Activated effector memory CD4-positive, alpha-beta T cell treated with Interleukin-2 at 50 U/mL for 16 hours (primary cell): ENCODE measurements around the gene TTC33.
"Not testable (repeated sequence)": the region's sequence is repeated elsewhere in the genome, so short reads cannot be mapped to it uniquely, and the experiment has no call there.

Experiments
- DNase-seq: peaks from one replicate; pipeline ENCODE4 v3.0.0-alpha.2; 2020

The TTC33 gene

DNA sequence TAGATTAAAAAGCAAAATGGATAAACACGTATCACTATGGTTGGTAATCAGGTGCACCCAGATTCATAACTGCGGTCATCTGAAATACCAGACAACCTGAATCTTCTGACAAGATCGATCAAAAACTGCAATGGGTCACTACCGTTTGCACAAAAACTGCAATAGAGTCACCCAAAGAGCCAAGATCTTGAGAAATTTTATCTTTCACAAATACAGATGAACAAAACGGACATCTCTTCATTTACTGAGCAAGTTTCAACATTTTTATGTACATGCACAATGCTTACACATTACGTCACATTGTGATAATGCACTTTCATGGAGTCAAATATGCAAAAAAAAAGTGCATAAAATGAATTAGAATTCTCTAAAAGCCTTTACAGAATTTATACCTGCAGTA lies 23.8 kb upstream of the TTC33 start:
- DNase-seq, result no peak

DNA sequence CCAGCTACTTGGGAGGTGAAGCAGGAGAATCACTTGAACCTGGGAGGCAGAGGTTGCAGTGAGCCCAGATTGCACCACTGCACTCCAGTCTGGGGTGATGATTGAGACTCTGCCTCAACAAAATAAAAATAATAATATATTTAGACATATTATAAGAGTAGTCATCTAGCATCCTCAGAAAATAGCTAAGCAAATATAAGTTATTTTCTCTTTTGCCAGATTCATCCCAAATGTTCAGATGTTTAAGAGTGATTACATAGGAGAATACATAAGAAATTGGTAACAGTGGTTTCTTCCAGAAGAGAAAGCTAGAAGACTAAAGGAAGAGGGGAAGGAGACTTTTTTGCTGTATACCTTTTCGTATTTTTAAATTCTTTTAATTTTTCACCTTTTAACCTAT lies 22.4 kb upstream of the TTC33 start:
- DNase-seq, result no peak

DNA sequence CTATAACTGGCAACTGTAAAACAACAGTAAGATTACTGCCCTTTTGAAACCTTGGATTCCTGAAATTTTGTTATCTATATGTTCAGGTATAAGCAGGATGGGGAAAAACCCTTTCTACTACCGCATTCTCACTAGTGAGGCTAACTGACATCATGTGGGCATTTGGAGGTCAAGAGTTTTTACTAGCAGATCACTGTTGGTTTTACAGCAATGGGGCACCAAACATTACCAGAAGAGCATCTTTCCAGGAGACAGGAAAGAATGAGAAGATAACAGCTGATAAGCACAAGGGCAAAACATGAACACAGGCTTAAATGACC lies 20.9 kb upstream of the TTC33 start:
- DNase-seq, result no peak

DNA sequence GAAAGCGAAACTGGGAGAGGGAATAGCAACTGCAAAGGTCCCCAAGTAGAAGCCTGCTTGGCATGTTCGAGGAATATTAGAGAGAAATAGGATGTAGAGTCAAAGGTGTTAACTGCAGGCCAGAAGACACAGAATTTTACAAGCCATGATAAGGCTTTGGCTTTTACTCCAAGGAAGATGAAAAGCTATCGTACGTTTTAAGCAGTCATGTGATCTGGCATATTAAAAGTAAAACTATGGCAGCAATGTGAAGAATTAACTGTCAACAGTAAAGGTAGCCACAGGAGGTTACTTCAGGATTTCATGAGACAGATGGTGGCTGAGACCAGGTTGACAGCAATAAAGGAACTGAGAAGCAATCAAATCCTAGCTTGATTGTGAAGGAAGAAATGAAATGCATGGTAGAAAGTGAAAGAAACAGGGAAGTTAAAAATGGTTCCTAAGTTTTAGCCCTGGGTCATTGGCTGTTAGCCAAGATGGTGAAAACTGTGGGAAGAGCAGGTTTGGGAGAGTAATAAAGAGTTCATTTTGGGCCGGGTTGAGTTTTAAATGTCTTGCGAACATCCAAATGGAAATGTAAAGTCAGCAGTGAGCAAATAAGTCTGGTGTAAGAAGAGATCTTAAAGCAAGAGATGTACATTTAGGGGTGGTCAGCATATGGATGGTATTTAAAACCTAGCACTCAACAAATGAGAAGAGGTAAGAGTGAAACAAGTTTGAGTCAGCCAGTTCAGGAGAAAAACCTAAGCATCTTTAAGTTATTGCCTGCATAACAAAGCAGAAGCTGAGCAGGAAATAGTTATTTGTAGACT lies 20.3 kb upstream of the TTC33 start:
- no peak for DNase-seq

DNA sequence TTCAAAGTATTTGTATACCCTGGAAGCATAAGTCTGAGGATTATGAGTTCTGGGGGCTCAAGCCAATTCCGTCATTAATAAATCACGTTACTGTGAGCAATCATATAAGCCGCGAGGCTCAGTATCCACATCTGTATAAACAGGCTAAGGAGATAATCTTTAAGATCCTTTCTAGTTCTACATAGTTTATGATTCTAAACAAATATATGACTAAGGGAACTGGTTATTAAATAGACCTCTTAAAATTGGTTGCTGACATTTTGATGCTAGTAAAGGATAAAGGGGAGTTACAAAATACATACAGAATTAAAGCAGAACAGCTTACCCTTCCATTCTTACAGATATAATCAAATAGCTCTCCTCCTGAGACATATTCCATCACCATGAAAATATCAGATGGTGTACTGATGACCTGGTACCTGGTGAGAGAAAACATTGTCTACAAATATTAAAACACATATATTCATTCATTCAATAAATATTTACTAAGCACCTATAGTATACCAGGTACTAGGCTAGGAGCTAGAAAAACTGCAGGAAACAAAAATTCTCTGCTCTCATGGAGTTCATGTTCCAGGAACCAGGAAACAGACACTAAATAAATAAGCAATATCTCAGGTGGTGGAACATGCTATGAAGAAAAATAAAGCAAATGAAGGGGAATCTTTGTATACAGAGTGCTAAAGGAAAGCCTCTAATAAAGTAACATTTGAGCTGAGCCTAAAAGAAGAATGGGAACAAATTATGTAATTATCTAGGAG lies 19.5 kb upstream of the TTC33 start:
- DNase-seq, result no peak

DNA sequence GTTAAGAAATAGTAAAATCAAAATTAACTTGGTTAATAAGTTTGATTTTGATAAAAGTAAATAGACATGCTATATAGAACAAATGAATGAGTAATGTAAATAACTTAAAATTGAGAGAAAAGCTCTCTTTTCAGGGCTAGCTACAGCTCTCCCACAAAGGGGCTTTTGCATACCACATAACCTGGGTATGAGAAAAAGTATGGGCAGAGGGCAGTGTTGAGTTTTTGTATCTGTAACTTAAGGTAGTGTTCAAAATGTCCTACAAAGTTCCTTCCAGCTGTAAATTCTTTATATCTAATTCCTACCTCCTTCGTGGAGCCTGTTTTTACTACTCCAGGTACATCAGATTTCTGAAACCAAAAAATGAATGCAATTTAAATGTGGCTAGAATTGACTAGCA lies 18.9 kb upstream of the TTC33 start:
- no peak for DNase-seq

DNA sequence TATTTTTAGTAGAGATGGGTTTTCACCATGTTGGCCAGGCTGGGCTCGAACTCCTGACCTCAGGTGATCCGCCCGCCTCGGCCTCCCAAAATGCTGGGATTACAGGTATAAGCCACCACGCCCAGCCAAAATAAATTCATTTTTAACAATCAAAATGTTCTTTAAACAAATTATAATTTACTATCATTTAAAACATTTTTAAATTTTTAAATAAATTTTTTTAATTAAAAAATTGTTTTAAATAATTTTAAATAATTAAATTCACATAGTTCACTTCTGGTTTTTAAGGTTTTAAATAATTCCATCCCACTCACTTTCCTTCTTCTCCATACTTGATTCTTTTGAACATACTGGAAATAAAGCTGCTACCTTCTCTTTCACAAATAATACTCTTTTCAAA lies 15.0 kb upstream of the TTC33 start:
- DNase-seq, result no peak

DNA sequence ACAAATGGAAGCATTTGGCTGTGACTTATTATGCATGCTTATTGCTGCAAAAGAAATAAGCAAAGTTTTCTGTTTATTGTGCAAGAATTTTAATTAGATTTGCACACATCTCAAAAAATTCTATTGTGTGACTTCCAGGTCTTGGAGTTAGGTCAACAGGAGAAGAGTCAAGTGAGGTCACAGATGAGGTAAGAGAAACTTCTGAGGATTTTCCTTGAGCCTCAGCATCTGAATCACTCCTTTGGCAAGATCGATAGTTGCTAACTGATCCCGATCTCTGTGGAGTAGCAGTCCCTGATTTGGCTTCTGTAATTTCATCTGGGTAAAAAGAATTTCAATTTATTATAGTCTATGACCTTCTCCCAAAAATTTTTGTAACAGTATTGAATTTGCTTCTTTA lies 6.9 kb upstream of the TTC33 start:
- DNase-seq, result no peak

DNA sequence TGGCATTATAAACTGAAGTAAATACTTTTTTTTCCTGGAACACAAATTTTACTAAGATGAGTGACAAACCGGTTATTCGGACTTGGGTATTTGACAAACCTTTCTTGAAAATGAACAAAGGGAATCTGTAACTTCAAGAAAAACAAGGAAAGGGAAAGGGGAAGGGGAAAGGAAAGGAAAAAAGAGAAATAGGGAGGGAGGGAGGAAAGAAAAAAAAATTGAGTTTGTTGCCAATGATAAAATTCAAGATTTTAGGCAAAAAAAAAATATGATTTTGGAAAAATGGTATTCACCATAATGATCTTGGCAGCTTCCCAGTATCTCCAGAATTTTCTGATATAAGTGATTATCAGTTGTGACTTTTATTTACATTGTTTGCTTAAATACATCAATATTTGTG lies 1.6 kb upstream of the TTC33 start:
- DNase-seq, result no peak

DNA sequence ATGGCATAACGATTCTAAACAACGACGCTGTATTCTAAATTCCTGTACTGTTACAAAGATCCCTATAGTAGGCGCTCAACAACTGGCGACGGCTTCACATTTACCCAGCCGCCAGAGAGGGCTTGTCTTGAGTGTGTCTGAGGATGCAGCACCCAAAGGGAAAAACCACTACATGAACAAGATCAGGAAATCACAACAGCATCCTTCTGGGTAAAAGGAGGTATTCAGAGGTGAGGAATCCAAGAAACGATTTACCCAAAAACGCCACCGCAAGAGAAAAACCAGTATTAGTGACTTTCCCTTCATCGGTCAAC lies 711 bp downstream of the TTC33 start:
- peak; percentile 43 for DNase-seq

DNA sequence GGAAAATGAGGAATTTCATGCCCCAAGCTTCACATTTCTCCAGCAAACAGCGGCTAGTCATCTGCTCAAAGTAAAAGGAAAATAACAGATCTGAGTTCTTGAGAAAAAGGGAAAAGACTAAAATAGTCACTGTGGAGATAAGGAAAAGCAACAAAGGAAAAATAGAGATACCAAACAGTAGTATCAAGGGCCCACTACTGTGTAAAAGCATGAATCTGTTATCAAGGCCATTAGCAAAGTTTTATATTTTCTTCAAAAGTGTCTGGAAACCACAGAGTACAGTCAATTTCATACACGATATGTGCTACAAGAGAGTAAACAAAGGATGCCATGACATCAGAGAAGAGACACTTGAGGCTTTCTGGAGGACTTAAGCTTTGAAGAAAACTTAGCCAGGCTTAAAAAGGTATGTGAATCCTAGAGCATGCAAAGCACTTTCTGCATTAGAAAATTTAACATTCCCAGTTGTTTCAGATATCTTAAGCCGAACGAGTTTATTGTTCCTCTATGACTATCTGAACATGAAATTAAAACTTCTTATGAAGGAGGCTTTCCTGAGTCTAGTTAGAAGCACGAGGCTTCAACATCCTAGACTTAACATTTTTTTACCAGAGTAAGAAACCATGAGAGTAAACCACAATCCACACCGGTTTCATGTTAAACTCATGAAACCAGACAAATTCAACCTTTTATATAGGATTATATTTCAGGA lies 1.2 kb downstream of the TTC33 start:
- no peak for DNase-seq

DNA sequence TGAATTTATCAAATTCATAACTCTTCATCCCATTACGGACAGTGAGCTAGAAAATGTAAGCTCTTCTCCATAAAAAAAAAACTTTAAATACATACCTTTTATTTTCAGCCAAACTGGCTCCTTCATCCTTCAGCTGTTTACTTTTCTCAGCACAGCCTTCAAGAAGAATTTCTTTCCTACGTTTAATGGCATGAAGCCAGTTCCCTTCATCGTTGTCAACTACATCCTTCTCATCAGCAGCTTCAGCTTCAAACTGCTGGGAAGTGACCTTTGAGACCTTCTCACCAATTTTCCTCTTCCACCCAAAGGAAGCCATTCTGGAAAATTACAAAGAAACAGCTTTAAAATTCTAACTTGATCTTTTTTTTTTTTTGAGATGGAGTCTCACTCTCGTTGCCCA lies 9.1 kb downstream of the TTC33 start:
- no peak for DNase-seq

DNA sequence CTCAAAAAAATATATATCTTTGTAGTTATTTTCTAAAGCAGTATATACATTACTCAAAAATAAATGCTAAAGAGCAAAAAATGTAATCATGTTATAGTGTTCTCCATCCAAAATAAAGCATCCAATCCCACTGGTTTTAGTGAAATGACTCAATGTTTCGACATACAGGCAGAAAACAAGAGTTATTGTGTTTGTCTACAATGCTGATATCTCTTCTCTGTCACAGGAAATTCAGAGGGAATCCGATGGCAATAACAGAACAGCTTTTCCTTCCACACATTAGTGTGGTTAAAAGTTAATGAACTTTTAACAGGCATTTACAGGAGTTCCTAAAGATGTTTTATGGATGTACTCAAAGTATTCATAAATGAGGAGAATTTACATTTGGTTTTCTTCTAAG lies 12.0 kb downstream of the TTC33 start:
- no peak for DNase-seq

DNA sequence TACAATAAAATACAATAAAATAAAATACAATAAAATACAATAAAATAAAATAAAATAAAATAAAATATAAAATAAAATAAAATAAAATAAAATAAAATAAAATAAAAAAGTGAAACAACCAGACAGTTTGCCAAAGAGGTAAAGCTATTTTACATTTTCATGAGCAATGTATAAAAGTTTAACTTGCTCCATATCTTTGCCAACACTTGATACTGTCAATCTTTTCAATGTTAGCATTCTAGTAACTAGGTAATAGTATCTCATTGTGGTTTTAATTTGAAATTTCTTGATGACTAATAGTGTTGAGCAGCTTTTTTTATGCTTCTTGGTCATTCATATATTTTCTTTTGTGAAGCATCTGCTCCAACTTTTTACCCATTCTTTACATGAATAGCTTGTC lies 17.3 kb downstream of the TTC33 start:
- no peak for DNase-seq

DNA sequence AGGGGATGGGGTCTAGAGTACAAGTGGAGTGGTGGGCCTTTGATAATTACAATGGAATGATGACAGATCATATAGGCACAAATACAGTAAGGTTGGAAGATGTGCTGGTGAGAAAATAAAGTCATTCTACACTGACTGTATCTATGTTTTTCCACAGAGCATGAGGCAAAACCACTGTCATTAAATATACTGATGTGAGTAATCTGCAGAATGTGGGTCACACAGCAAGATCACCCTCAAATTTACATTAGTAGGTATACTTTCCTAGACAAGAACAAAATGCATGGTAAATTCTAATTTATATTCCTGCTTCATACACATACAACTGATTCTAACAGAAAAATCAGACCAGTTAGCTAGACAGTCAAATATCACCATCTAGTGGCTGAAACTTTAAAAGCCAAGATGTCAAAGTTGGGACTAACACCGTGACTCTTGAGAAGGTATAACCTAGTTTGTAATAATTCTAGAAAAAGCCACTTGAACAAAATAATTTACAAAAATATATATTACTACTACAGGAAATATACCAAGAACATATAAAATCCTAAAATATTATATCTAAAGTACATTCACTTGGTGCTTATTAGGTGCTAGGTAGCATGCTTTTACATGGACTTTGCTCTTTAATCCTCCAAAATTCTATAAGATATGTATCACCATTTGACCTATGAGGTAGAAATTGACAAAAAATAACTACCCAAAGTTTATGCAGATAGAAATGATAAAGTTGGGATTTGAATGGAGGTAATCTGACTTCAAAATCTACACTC lies 19.5 kb downstream of the TTC33 start:
- DNase-seq, result no peak

DNA sequence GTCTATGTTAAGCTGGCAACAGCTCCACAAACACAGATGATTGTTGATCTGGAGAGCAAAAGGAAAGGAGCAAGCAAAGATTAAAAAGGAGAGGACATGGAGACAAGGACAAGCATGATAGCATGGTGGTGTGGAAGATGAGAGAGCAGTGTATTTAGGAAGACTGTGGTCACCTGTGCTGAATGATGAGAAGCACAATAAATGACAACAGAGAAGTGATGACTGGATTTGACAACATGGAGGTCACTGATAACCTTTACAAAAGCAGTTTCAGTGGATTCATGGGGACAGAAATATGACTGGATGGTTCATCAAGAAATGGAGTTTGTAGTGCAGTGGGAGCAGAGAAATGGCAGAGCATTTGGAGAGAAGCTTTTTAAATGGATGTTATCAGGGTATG lies 20.2 kb downstream of the TTC33 start:
- DNase-seq, result no peak

DNA sequence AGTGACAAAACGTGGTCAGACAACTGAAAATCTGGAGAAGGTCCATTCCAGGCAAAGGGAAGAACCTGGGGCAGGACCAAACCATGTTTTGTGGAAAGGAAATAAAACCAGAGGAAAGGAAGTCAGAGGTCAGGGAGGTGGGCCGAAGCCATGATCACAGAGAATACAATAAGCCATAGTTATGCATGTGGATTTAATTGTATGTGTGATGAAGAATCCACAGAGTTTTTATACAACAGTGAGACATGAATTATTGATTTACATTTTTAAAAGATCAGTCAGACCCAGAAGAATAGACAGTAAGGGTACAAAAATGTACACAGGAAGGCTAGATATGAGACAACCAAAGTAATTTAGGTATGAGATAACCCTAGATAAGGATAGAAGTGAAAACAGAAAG lies 20.8 kb downstream of the TTC33 start:
- DNase-seq, result no peak

DNA sequence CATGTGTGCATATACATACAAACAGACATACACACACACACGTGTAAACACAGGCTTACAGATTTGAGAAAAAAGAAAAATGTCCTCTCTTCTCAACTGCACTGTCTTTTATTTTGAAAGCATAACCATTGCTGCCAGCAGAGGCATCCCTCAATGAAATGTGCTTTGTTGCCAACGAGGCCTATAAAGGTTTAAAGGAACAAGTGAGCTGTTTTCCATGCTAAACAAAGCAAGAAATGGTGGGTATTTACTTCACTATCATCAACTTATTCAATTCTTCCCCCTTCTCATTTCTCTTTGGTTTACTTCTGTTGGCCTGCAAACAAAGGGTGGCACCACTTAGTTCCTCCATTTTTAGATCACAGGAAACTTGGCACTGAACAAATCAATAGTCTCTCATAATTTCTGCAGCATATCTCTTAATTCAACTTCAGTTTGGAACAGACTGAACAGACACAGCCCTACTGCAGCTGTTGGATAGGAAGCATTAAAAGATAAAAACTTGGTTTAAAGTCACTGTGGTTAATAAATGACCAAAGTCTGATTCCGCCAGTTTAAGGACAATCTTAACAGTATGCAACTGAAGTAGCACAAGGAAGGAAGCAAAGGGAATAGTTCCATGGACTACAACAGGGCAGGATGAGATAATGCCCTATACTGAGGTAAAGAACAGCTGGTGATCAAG lies 21.7 kb downstream of the TTC33 start:
- DNase-seq, result no peak

DNA sequence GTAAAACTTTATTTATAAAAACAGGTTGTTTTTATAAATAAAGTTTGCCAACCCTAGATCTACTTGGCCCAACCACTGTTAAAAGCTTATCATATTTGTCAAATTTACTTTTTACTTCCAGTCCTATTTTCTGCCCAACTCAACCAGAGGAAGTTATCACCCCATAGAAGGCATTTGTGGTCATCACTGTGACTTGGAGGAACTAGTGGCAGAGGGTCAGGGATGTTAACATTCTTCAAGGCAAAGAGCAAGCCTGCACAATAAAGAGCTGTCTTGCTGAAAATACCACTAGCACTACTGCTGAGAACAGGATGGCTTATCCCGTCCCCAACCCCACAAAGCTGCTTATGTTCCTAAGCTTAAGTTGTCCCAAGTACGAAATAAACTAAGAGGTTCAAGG lies 22.3 kb downstream of the TTC33 start:
- no peak for DNase-seq

DNA sequence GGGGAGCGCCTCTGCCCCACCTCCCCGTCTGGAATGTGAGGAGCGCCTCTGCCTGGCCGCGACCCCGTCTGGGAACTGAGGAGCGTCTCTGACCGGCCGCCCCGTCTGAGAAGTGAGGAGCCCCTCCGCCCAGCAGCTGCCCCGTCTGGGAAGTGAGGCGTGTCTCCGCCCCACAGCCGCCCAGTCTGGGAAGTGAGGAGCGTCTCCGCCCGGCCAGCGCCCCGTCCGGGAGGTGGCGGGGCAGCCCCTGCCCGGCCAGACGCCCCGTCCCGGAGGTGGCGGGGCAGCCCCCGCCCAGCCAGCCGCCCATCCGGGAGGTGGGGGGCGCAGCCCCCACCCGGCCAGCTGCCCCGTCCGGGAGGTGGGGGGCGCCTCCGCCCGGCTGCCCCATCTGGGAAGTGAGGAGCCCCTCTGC lies 33.3 kb downstream of the TTC33 start:
- not testable (repeated sequence) for DNase-seq

DNA sequence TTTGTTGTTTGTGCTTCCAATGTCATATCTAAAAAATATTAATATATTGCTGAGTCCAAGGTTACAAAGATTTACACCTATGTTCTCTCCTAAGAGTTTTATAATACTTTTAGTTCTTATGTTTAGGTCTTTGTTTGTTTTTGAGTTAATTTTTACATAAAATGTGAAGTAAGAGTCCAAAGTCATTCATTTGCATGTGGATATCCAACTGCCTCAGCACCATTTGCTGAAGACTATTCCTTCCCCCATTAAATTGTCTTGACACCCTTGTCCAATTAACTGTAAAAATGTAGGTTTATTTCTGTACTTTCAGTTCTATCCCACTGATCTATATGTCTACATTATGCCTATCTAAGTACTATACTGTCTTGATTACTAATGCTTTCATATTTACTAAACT lies 35.7 kb downstream of the TTC33 start:
- no peak for DNase-seq

DNA sequence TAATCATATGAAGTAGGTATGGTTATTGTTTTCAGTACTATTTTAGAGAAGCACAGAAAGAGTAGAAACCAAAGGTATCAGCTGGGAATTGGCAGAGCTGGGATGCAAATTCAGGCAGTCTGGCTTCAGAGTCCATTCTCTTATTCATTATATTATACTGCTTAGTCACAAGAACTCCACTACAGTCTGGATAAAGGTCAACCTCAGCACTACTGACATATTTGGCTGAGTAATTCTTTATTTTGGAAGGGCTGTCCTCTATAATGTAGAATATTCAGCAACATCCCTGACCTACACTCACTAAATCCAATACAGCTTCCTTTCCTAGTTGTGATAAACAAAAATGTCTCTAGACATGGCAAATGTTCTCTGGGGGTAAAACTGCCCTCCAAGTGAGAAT lies 38.5 kb downstream of the TTC33 start:
- no peak for DNase-seq

DNA sequence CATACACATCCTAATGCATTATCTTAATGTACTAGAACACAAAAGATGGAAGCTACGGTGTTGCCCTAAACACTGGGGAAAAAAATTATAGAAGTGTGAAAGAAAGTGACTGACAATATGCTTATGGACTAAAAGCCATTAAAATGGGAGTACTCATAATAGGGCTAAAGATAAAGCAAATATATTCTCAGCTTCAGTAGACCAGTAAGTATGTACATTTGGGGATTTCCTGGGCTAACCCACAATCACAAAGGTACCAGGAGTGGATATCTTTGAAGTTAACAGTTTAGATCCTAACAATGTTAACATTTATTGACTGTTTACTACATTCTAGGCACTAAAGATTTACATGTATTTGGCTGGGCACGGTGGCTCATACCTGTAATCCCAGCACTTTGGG lies 39.2 kb downstream of the TTC33 start:
- DNase-seq, result no peak
